ENCODE measurements around the gene RFWD3.
"Not testable (repeated sequence)": the region's sequence is repeated elsewhere in the genome, so short reads cannot be mapped to it uniquely, and the experiment has no call there.

Gene RFWD3

GRCh38 chr16:74666425-74667254 lies at the start of gene RFWD3:
Gene RFWD3 (minus strand): TSS chr16:74666877. CDS start chr16:74661449, 5,428 bp downstream.
- DNase-seq (ENCODE audit: low read depth) = peak; percentile 93

- no peak for DNase-seq (ENCODE audit: low read depth)
Observed at GRCh38 chr16:74716355-74716754, 49.7 kb upstream of the RFWD3 start.

- DNase-seq (ENCODE audit: low read depth) = no peak
Observed at GRCh38 chr16:74713876-74714275, 47.2 kb upstream of the RFWD3 start.

- DNase-seq (ENCODE audit: low read depth) = no peak
Observed at GRCh38 chr16:74713325-74713724, 46.6 kb upstream of the RFWD3 start.

GRCh38 chr16:74711938-74712337 lies 45.3 kb upstream of the RFWD3 start:
- no peak for DNase-seq (ENCODE audit: low read depth)

GRCh38 chr16:74710401-74710800 lies 43.7 kb upstream of the RFWD3 start:
- DNase-seq (ENCODE audit: low read depth) = no peak

GRCh38 chr16:74709441-74709877 lies 42.8 kb upstream of the RFWD3 start:
- DNase-seq (ENCODE audit: low read depth) = peak; percentile 71

GRCh38 chr16:74700438-74701225 lies 34.0 kb upstream of the RFWD3 start, which contains the start of gene MLKL:
Gene MLKL (minus strand): TSS chr16:74700862. CDS start chr16:74695757, 5,105 bp downstream.
- peak; percentile 47 for DNase-seq (ENCODE audit: low read depth)

GRCh38 chr16:74700116-74700437 lies 33.4 kb upstream of the RFWD3 start:
- DNase-seq (ENCODE audit: low read depth) = no peak

- DNase-seq (ENCODE audit: low read depth) = no peak
Observed at GRCh38 chr16:74699666-74700065, 33.0 kb upstream of the RFWD3 start.

- DNase-seq (ENCODE audit: low read depth) = no peak
Observed at GRCh38 chr16:74698222-74698621, 31.5 kb upstream of the RFWD3 start.

- peak; percentile 28 for DNase-seq (ENCODE audit: low read depth)
Observed at GRCh38 chr16:74695450-74696422, 29.1 kb upstream of the RFWD3 start.

- DNase-seq (ENCODE audit: low read depth) = no peak
Observed at GRCh38 chr16:74691093-74691855, 24.6 kb upstream of the RFWD3 start.

- DNase-seq (ENCODE audit: low read depth) = no peak
Observed at GRCh38 chr16:74682556-74682955, 15.9 kb upstream of the RFWD3 start.

- no peak for DNase-seq (ENCODE audit: low read depth)
Observed at GRCh38 chr16:74680681-74681080, 14.0 kb upstream of the RFWD3 start.

GRCh38 chr16:74679983-74680382 lies 13.3 kb upstream of the RFWD3 start:
- no peak for DNase-seq (ENCODE audit: low read depth)

GRCh38 chr16:74677868-74678267 lies 11.2 kb upstream of the RFWD3 start:
- DNase-seq (ENCODE audit: low read depth) = no peak

GRCh38 chr16:74673876-74674275 lies 7.2 kb upstream of the RFWD3 start:
- no peak for DNase-seq (ENCODE audit: low read depth)

- not testable (repeated sequence) for DNase-seq (ENCODE audit: low read depth)
Observed at GRCh38 chr16:74668877-74669276, 2.2 kb upstream of the RFWD3 start.

GRCh38 chr16:74667255-74667700 lies 601 bp upstream of the RFWD3 start:
- peak; percentile 3 for DNase-seq (ENCODE audit: low read depth)

- no peak for DNase-seq (ENCODE audit: low read depth)
Observed at GRCh38 chr16:74666010-74666421, 661 bp downstream of the RFWD3 start.
